Stimulated activated memory B cell treated with anti-CD40 and anti-IgM and Interleukin-4, amounts not matched to agents 10 μg/mL and 1 μg/mL and 100 μg/mL, for 72 hours (primary cell): ENCODE data around the gene RNASE13.

Source experiments
- ATAC-seq: fragments of 150-1000 bp; cut with Tn5 transposase; 2 replicates; pipeline ENCODE4 v1.10.0; 2021
- H3K27ac Mint-ChIP-seq: one replicate; pipeline ENCODE4 v1.8.0; 2022; ENCODE audit warnings: mild to moderate bottlenecking, mixed read lengths
- H3K27me3 Mint-ChIP-seq: one replicate; pipeline ENCODE4 v1.8.0; 2022; ENCODE audit warnings: mixed read lengths
- H3K36me3 Mint-ChIP-seq: one replicate; pipeline ENCODE4 v1.8.0; 2022; ENCODE audit warnings: mixed read lengths
- H3K4me1 Mint-ChIP-seq: one replicate; pipeline ENCODE4 v1.8.0; 2022; ENCODE audit warnings: mixed read lengths
- H3K4me3 Mint-ChIP-seq: one replicate; pipeline ENCODE4 v1.8.0; 2022; ENCODE audit warnings: mild to moderate bottlenecking, moderate library complexity, mixed read lengths
- H3K9me3 Mint-ChIP-seq: one replicate; pipeline ENCODE4 v1.8.0; 2022; ENCODE audit warnings: mixed read lengths

The RNASE13 gene

DNA sequence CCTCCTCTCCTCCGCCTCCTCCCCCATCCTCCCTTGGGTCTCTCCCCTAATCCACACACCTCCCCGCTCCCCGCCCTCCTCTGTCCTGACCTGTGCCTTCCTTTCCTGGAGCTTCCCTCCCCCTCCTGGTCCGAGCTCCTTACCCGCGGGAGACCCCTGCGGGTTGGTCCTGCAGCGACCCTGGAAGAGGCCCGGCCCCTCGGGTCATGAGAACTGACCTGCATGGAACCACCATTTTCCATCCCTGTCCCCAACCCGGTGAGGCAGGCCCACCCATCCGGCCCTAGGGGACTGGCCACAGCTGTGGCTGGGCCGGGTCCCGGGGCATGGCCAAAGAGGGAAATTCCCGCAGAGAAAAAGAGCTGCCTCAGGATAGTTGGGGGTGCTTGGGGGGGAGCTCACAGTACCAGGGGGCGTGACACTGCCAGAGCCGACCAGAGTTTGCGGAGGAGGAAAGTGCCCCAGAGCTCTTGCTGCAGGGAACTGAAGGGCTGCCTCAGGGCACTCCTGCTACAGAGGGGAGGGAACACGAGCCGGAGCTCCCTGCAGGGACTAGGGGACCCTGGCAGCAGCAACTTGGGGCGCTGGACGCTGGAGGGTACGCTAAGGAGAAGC is 36.1 kb upstream of the RNASE13 start:
- peak overlapping the region; percentile 13 for H3K27ac Mint-ChIP-seq
- peaks cover 57% of the 10 kb centered on the region for H3K27me3 Mint-ChIP-seq
- peaks cover 42% of the 10 kb centered on the region for H3K4me1 Mint-ChIP-seq
- ATAC-seq, result peak; percentile 54
- H3K4me3 Mint-ChIP-seq, result peak overlapping the region; percentile 77
- no peaks in the 10 kb centered on the region for H3K36me3 Mint-ChIP-seq
- H3K9me3 Mint-ChIP-seq, result no peaks in the 10 kb centered on the region

DNA sequence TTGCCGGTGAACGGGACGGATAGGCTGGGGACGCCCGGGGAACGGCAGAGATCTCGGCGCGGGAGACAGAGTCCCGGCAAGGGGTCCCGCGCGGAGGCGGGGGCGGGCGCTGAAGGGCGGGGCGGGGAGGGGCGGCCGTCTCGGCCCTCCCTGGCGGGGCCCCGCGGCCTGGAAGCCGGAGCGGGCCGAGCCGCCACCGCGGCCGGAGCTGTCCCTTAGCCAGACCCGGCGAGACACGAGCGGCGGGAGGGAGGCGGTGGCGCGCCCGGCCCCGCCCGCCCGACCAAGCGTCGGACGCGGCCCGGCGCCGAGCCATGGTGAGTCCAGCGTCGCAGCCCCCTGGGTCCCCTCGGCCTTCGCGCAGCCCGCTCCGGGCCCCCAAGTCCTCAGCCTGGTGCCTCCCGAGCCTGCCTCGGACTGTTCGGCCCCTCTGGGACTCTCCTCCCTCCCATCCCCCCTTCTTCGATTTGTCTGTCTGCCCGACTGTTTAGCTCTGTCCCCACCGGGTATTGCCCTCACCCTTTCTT is 35.5 kb upstream of the RNASE13 start, which contains the start of gene ARHGEF40:
Gene ARHGEF40, plus strand, starts transcription at position 222 of the 527 bp plus-strand sequence. Its CDS starts 93 bp downstream, at position 315.
- Mint-ChIP-seq H3K36me3 (no peaks in the 10 kb centered on the region), H3K4me3 (peak within 1 kb of the TSS; percentile 80), H3K27ac (peak within 1 kb of the TSS; percentile 60), H3K4me1 (peaks cover 42% of the 10 kb centered on the region), H3K27me3 (peaks cover 59% of the 10 kb centered on the region), H3K9me3 (no peaks in the 10 kb centered on the region)
- peak; percentile 19 for ATAC-seq

DNA sequence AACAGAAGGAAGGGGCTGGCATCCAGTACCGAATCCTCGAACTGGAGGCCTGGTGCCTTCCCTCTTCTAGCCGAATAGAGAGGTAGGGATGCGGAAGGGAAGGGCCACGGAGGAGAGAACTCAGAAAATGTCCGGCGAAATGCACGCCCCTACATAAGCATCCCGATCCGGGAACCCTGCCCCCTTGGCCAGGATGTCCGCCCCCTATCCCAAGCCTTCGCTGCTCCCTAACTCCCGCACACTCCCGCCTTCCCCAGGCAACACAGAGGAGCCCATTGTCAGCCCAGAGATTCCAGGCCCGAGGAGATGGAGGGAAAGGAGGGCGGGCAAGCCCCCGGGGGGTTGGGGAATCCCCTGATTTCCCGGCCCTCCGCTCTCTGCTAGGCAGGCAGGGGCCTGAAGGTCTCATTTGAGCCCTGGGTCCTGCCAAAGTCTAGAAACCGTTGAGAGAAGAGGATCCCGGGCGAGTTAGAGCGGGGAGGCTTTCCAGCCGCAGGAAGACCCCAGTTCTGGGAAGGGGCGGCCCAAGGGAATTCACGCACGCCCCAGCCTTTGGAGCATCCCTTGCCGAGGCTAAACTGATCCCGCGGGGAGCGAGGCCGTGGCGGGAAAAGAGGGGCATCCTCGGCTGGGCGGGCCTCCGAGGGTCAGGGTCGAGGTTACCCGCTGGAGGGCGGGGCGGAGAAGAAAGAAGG is 34.9 kb upstream of the RNASE13 start:
- Mint-ChIP-seq H3K4me3 (peak overlapping the region; percentile 80), H3K4me1 (peaks cover 42% of the 10 kb centered on the region), H3K27me3 (peaks cover 58% of the 10 kb centered on the region), H3K36me3 (no peaks in the 10 kb centered on the region), H3K27ac (peak overlapping the region; percentile 60), H3K9me3 (no peaks in the 10 kb centered on the region)
- no peak for ATAC-seq

DNA sequence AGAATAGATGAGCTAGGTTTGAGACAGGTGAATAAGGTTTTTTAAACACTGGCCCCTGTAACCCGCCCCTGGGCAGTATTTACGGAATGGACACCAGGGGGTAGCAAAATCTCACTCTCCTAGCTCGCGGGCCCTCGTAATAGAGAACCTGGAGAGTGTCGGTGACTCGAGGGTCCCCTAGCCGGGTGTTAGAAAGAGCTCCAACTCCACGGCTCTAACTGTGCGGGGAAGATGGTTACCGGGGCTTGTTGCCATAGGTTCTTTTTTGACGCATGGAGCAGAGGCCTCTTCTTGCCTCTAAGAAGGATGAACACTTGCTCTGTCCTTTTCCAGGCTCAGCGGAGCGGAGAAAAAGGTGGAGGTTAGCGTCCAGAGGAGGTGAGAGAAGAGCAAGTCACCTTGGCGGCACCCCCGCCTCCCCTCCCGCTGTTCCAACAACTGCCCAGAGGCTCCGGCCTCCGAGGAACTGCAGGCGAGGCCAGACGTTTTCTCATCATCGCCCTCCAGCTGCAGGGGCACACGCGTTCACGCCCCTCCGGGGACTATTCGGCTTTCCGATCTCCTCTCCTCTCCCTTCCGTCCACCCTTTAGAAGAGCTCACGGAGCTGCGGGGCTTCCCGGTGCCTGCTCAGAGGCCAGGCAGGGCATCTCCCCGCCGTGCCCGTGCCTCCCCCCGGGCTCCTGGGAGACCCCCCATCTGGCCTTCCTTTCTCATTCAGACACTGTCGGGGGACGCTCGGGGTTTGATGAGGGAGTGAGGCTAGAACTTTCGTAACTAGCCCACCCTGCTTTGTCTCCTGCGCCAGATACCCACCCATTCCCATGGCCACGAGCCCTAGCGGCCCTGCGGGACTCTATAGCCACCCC is 34.1 kb upstream of the RNASE13 start:
- ATAC-seq, result peak; percentile 61
- Mint-ChIP-seq H3K27ac (peak overlapping the region; percentile 60), H3K27me3 (peaks cover 54% of the 10 kb centered on the region), H3K4me3 (peak overlapping the region; percentile 80), H3K9me3 (no peaks in the 10 kb centered on the region), H3K4me1 (peaks cover 42% of the 10 kb centered on the region), H3K36me3 (no peaks in the 10 kb centered on the region)

DNA sequence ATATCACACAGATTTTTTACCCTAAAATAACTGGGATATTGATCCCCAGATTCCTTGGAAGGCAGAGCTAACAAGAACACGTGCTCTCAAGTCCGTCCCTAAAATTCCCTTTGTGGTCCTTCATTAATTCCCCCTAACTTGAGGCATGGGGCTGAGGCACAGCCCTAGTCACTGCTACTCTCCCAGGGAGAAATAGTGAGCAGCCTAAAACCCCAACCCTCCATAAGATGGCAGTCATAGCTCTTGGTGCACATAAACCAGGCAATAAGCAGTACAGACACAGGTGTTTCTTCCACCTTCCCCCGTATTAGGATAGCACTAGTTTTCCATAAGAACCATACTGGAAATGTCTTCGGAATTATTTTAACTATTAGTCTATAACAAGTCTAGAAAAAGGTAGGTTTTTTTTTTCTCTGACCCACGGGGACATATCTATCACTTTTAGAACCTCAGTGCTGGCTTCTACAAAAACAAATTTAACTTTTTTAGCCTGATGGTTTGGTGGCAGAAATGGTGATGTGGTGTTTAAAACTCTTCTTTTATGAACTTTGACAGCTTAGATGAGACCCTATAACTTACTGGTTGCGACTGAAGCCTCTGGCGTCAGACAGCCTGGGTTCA is 32.4 kb upstream of the RNASE13 start:
- H3K27ac Mint-ChIP-seq, result no peak overlapping the region
- no peaks in the 10 kb centered on the region for H3K9me3 Mint-ChIP-seq
- H3K4me1 Mint-ChIP-seq, result peaks cover 35% of the 10 kb centered on the region
- H3K4me3 Mint-ChIP-seq, result no peak overlapping the region
- no peak for ATAC-seq
- H3K27me3 Mint-ChIP-seq, result peaks cover 62% of the 10 kb centered on the region
- H3K36me3 Mint-ChIP-seq, result no peaks in the 10 kb centered on the region

DNA sequence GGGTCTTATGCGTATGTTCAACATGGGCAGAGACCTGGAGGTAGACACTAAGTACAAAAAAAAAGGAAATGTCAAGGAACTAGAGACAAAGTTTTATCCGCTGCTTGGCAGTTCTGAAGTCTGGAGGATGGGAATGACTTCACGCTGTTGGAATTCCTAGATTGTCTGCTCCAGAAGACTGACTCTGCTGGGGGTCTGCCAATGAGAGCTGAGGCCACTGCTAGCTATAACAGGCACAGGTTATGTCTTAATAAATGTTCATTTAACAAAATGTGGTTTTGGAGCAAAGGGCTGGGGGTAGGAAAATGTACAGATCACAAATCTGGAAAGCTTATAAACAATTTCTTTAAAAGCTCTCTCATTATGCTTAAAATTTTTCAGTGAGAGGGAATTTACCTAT is 28.9 kb upstream of the RNASE13 start:
- Mint-ChIP-seq H3K27me3 (peaks cover 70% of the 10 kb centered on the region), H3K9me3 (no peaks in the 10 kb centered on the region), H3K4me3 (no peak overlapping the region), H3K4me1 (peaks cover 4% of the 10 kb centered on the region), H3K36me3 (no peaks in the 10 kb centered on the region), H3K27ac (no peak overlapping the region)
- ATAC-seq, result no peak

DNA sequence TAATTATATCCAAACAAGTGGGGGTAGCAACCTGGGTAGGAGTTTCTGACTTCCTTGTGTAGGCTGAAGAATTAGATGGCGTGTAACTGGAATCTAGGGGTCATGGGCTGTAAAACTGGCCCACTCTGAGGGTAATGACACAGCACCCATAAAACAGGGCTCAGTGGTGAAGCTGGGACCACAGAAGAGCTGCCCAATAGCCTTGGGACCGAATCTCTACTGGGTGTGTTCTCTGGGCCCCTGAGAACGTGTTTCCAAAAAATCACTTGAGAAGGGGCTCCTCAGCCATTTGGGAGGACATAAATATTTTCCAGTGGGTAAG is 26.7 kb upstream of the RNASE13 start:
- Mint-ChIP-seq H3K4me1 (no peaks in the 10 kb centered on the region), H3K27me3 (peaks cover 66% of the 10 kb centered on the region), H3K36me3 (no peaks in the 10 kb centered on the region), H3K9me3 (no peaks in the 10 kb centered on the region), H3K27ac (no peak overlapping the region), H3K4me3 (no peak overlapping the region)
- ATAC-seq, result no peak

DNA sequence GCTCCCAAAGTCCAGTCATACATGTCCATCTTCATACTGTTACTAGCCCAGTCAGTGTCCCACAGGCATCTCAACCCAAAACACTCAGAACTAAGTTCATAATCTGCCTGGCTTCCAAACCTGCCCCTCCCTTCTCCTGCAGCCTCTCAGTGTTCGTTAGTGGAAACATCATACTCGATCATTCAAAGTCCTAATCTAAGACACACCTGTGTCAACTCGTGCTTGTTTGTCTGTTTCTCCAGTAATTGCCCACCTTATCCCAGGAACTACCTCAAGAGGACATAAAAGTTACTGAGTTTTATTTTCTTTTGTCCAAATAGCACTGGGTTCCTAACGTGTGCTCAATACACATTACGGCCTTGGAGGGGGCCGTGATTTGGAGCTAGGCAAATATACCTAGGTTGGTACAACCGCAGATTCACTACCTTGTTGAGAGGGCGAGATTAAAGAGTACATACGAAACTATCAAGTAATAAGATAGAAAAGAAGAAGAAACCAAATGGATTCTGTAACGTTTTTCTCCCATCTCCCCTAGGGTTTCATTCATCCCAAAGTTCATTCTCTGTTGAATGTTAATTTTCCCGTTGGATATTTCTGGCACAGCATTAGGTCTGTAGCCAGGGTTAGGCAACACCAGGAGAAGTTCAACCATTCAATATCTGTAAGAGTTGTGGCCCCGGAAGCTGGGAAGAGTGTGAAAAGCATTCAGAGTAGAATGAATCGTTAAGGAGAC is 26.2 kb upstream of the RNASE13 start:
- Mint-ChIP-seq H3K27ac (no peak overlapping the region), H3K9me3 (no peaks in the 10 kb centered on the region), H3K27me3 (peaks cover 61% of the 10 kb centered on the region), H3K36me3 (no peaks in the 10 kb centered on the region), H3K4me3 (no peak overlapping the region), H3K4me1 (no peaks in the 10 kb centered on the region)
- ATAC-seq, result no peak

DNA sequence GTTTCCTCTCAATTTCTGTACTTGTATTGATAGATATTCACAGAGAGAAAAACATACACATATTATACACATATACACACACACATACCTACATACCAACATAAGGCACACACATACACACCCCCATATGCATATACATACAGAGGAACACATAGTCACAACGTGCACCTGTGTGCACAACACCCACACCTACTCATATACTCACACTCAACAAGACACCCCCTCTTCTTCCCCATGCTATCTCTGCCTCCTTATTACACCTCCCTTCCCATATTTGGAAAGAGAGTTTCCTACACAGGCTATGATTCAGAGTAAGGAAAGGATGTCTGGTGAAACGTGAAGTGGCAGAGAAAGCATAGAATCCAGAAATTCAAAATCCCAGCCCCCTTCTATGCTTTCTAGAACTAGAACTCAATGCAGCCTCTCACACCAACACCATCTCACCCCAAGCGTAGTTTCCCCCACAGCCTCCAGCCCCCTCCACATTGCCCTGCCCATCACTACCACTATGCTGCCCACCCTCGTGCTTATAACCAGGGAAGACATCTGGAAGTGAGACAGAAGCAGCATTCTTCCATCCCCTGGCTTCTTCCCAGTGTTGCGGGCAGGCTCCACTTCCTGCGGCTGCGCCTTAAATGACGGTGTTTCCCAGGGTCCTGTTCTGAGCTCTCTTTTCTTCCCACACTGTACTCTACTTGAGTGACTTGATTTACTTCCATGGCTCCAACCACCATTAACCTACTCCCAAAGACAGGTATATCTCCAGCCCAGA is 25.4 kb upstream of the RNASE13 start:
- peaks cover 54% of the 10 kb centered on the region for H3K27me3 Mint-ChIP-seq
- no peak overlapping the region for H3K27ac Mint-ChIP-seq
- no peak for ATAC-seq
- no peaks in the 10 kb centered on the region for H3K9me3 Mint-ChIP-seq
- H3K4me3 Mint-ChIP-seq, result no peak overlapping the region
- H3K4me1 Mint-ChIP-seq, result no peaks in the 10 kb centered on the region
- no peaks in the 10 kb centered on the region for H3K36me3 Mint-ChIP-seq

DNA sequence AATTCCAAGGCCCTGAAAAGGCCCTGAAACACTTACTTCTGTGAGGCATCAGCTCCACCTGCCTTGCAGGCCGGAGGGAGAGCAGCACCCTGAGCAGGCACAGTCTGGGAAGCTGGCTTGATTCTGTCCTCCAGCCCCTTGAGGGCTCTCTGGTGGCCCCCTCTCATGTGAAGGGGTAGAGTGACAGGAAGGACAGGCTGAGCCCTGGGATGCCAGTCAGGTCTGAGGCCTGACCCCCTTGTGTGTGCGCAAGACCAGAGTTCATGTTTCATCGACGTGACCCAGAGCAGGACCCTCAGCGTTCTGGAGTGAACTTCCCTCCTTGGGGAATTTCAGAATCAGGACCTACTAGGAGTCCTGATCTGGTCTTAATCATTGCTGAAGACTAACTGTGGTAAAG is 24.3 kb upstream of the RNASE13 start:
- no peak for ATAC-seq
- Mint-ChIP-seq H3K9me3 (no peaks in the 10 kb centered on the region), H3K27ac (no peak overlapping the region), H3K27me3 (peaks cover 54% of the 10 kb centered on the region), H3K36me3 (no peaks in the 10 kb centered on the region), H3K4me3 (no peak overlapping the region), H3K4me1 (no peaks in the 10 kb centered on the region)

DNA sequence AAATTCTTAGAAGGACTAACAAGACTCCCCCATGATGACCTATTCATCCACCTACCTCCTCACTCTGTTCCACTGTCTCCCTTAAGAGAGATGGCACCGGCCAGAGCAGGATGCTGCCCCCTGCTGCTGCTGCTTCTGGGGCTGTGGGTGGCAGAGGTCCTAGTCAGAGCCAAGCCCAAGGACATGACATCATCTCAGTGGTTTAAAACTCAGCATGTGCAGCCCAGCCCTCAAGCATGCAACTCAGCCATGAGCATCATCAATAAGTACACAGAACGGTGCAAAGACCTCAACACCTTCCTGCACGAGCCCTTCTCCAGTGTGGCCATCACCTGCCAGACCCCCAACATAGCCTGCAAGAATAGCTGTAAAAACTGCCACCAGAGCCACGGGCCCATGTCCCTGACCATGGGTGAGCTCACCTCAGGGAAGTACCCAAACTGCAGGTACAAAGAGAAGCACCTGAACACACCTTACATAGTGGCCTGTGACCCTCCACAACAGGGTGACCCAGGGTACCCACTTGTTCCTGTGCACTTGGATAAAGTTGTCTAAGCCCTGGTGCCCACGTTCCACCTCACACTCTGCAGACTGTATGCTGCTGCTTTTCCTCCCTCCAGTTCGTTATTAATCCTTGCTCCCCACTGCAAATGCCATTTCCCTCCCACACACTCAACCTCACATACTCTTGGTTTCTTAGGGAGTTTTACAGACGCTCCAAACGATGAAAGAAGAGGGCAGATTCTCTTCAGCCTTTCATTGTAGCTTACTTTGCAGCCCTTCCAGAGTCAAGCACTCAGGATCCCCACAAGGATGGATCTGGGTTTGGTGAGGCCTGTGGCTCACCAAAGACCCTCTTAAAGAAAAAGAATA is 23.4 kb upstream of the RNASE13 start, which contains the start of gene RNASE8:
Gene RNASE8, plus strand, starts transcription at position 20 of the 873 bp plus-strand sequence. Its CDS starts 71 bp downstream, at position 91.
- Mint-ChIP-seq H3K27me3 (peaks cover 49% of the 10 kb centered on the region), H3K36me3 (no peaks in the 10 kb centered on the region), H3K27ac (no peak within 1 kb of the TSS), H3K4me1 (no peaks in the 10 kb centered on the region), H3K9me3 (no peaks in the 10 kb centered on the region), H3K4me3 (no peak within 1 kb of the TSS)
- peak; percentile 38 for ATAC-seq

DNA sequence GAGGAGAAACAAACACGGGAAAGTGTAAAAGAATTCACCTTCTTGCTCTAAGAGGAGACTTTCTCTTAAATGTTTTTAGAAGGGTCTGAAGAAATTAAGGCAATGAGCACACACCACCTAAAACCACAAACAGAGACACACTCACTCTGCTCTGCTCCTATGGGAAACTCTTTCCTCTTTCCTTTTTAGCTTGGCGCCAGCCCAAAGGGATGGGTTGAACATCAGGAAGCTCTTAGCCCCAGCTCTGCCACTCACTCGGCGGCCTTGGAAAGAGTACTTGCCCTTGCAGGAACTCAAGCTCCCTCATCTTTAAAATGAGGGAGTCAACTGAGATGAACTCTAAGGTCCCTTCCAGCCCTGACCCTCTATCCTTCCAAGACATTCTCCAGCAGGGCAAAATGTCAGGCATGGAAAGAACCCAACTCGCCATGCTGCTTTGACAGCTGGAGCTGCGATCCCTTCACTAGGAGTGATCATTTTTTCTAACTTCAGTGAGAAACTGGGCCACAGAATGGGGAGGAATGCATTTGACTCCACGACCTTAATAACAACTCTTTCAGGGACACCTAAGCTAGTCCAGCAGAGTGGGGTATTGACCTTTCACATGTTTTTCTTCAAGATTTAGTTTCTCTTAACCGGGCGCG is 22.0 kb upstream of the RNASE13 start:
- H3K4me1 Mint-ChIP-seq, result no peaks in the 10 kb centered on the region
- H3K27me3 Mint-ChIP-seq, result peaks cover 48% of the 10 kb centered on the region

More for the DNA sequence above, 22.0 kb upstream of the RNASE13 start:
- no peak for ATAC-seq
- H3K9me3 Mint-ChIP-seq, result no peaks in the 10 kb centered on the region
- no peak overlapping the region for H3K4me3 Mint-ChIP-seq
- H3K36me3 Mint-ChIP-seq, result no peaks in the 10 kb centered on the region
- no peak overlapping the region for H3K27ac Mint-ChIP-seq
